GM18868 (cell line): ENCODE data around the gene OR5H14.
"Not testable (repeated sequence)": the region's sequence is repeated elsewhere in the genome, so short reads cannot be mapped to it uniquely, and the experiment has no call there.

Experiments
- ATAC-seq: cut with Tn5 transposase; IDR thresholded peaks from one replicate; pipeline ENCODE4 v1.9.1; 2021; ENCODE audit warnings: mild to moderate bottlenecking, moderate library complexity; ENCODE audit not compliant: unreplicated experiment

OR5H14 gene

GRCh38 chr3:98147179-98147578 is at the start of gene OR5H14:
OR5H14 (plus strand) TSS chr3:98147479; CDS start chr3:98149386, 1,907 bp downstream.
- no peak for ATAC-seq

- no peak for ATAC-seq
Measured at GRCh38 chr3:98099848-98100247, 47.4 kb upstream of the OR5H14 start.

GRCh38 chr3:98108162-98108561 is 39.1 kb upstream of the OR5H14 start:
- no peak for ATAC-seq

- ATAC-seq, result no peak
Measured at GRCh38 chr3:98109807-98110549, 37.3 kb upstream of the OR5H14 start.

- no peak for ATAC-seq
Measured at GRCh38 chr3:98110550-98110908, 36.8 kb upstream of the OR5H14 start.

- ATAC-seq, result no peak
Measured at GRCh38 chr3:98114264-98114663, 33.0 kb upstream of the OR5H14 start.

GRCh38 chr3:98115717-98116116 is 31.6 kb upstream of the OR5H14 start:
- ATAC-seq, result no peak

- ATAC-seq, result no peak
Measured at GRCh38 chr3:98130421-98130820, 16.9 kb upstream of the OR5H14 start, which contains the start of gene OR5H1. OR5H1 (plus strand) TSS chr3:98130721; CDS start chr3:98132698, 1,977 bp downstream.

GRCh38 chr3:98136631-98137030 is 10.6 kb upstream of the OR5H14 start:
- peak; percentile 41 for ATAC-seq

- not testable (repeated sequence) for ATAC-seq
Measured at GRCh38 chr3:98137826-98138557, 9.3 kb upstream of the OR5H14 start.

- no peak for ATAC-seq
Measured at GRCh38 chr3:98140531-98140930, 6.7 kb upstream of the OR5H14 start.

GRCh38 chr3:98148751-98149150 is 1.5 kb downstream of the OR5H14 start:
- ATAC-seq, result no peak

- not testable (repeated sequence) for ATAC-seq
Measured at GRCh38 chr3:98149456-98149855, 2.2 kb downstream of the OR5H14 start.

GRCh38 chr3:98151241-98151640 is 4.0 kb downstream of the OR5H14 start:
- ATAC-seq, result no peak

GRCh38 chr3:98166396-98166795 is 19.1 kb downstream of the OR5H14 start, which contains the start of gene OR5H15:
OR5H15 (plus strand) TSS chr3:98166696; CDS start chr3:98168700, 2,004 bp downstream.
- no peak for ATAC-seq

GRCh38 chr3:98171071-98171470 is 23.8 kb downstream of the OR5H14 start:
- no peak for ATAC-seq

- ATAC-seq, result no peak
Measured at GRCh38 chr3:98172621-98173020, 25.3 kb downstream of the OR5H14 start.

GRCh38 chr3:98180319-98180890 is 33.1 kb downstream of the OR5H14 start:
- ATAC-seq, result no peak

- ATAC-seq, result no peak
Measured at GRCh38 chr3:98182196-98182595, 34.9 kb downstream of the OR5H14 start.

- ATAC-seq, result no peak
Measured at GRCh38 chr3:98185180-98185579, 37.9 kb downstream of the OR5H14 start.

GRCh38 chr3:98188545-98188944 is 41.3 kb downstream of the OR5H14 start:
- peak; percentile 86 for ATAC-seq

GRCh38 chr3:98190911-98191310 is 43.6 kb downstream of the OR5H14 start:
- not testable (repeated sequence) for ATAC-seq
